Tibial nerve (tissue), 4 donors: ENCODE data around the gene TIGIT. TPM values are rescaled to one million over a fixed set of nuclear protein-coding genes. Genes with fewer than 3 reads are reported as not detected.

Experiments used
- DNase-seq, 2 donors: peaks; one replicate each; pipeline ENCODE4 v3.0.0-alpha.2; 2019; ENCODE audit warnings: low spot score in 2 of 2
- H3K27ac ChIP-seq, 4 donors: fragments of 200-600 bp; sonication (generic) in 3 of 4; one replicate each; pipeline ENCODE4 v1.5.1; 2017 to 2019; ENCODE audit warnings: mild to moderate bottlenecking in 1 of 4
- H3K27me3 ChIP-seq, 2 donors: fragments of 200-600 bp; sonication (generic) in 1 of 2; one replicate each; pipeline versions ENCODE4 v1.5.1 to v1.6.0; 2017 to 2019
- H3K36me3 ChIP-seq, 3 donors: fragments of 200-600 bp; sonication (generic); one replicate each; pipeline ENCODE4 v1.5.1; 2018 to 2019
- H3K4me1 ChIP-seq, 4 donors: fragments of 200-600 bp; sonication (generic) in 3 of 4; one replicate each; pipeline ENCODE4 v1.5.1; 2017 to 2019
- H3K4me3 ChIP-seq, 4 donors: fragments of 200-600 bp; sonication (generic) in 3 of 4; one replicate each; pipeline ENCODE4 v1.5.1; 2017 to 2019; ENCODE audit warnings: mild to moderate bottlenecking in 1 of 4, moderate library complexity in 1 of 4
- H3K9me3 ChIP-seq, 4 donors: fragments of 200-600 bp; sonication (generic) in 3 of 4; one replicate each; pipeline ENCODE4 v1.5.1; 2017 to 2019
- CTCF ChIP-seq, 5 experiments: fragments of 200-600 bp in 3 of 5; fragments of 450-650 bp in 2 of 5; sonication (generic) in 3 of 5; IDR thresholded peaks; one replicate each; pipeline ENCODE4 v1.5.1; 2016 to 2019; ENCODE audit warnings: antibody characterized with exemption in 5 of 5, mild to moderate bottlenecking in 3 of 5, moderate library complexity in 2 of 5
- EP300 ChIP-seq, 2 donors: sonication (generic); formaldehyde crosslinking; IDR thresholded peaks; one replicate each; pipeline ENCODE4 v1.6.1; 2017; ENCODE audit warnings: antibody characterized with exemption in 2 of 2, mild to moderate bottlenecking in 1 of 2
- POLR2A ChIP-seq, 2 donors: fragments of 450-650 bp; IDR thresholded peaks; one replicate each; pipeline ENCODE4 v1.6.1; 2017; ENCODE audit warnings: antibody characterized with exemption in 2 of 2, mild to moderate bottlenecking in 2 of 2, moderate library complexity in 2 of 2
- WGBS, 2 donors: methylation state at CpG; one replicate each; pipeline ENCODE4 v1.1.5; 2018; 5-methylcytosine and 5-hydroxymethylcytosine counted together
- total RNA-seq, 4 donors: library from RNA; depleted of rRNA; stranded (reverse); fragments of >200 nt; gene quantifications; one replicate each; pipeline ENCODE4 v1.1.0, GENCODE V29; 2016

TIGIT gene
- total RNA-seq, 4 donors from 2014 or later: 0.42 to 3.9 (median 0.60) TPM; not detected in 1

GRCh38 chr3:114320246-114320645, 26.4 kb downstream of the TIGIT start:
- H3K4me1 ChIP-seq: peaks cover 0 to 14% (median 0%) of the 10 kb centered on the region in 4 donors
- WGBS, 2 donors: 35 to 42% methylated on average over 1 of the region's 1 CpG

GRCh38 chr3:114323546-114324254, 29.9 kb downstream of the TIGIT start:
- peaks cover 0 to 14% (median 0%) of the 10 kb centered on the region in 4 donors for H3K4me1 ChIP-seq
- H3K4me3 ChIP-seq: no peak overlapping the region
- no peaks in the 10 kb centered on the region for H3K36me3 ChIP-seq
- no peaks in the 10 kb centered on the region for H3K27me3 ChIP-seq
- DNase-seq: no peak
- 95 to 96% methylated on average over 3 of the region's 3 CpGs for WGBS, 2 donors
- H3K9me3 ChIP-seq: no peaks in the 10 kb centered on the region
- TF ChIP-seq CTCF (IDR thresholded peaks at IDR 0.05) (no peak), POLR2A (IDR thresholded peaks at IDR 0.05) (no peak), EP300 (IDR thresholded peaks at IDR 0.05) (no peak)
- no peak overlapping the region for H3K27ac ChIP-seq

More at GRCh38 chr3:114320246-114320645, 26.4 kb downstream of the TIGIT start:
- Histone ChIP-seq H3K4me3 (no peak overlapping the region), H3K27me3 (no peaks in the 10 kb centered on the region), H3K27ac (no peak overlapping the region), H3K36me3 (peaks cover 0 to 12% (median 0%) of the 10 kb centered on the region in 3 donors), H3K9me3 (no peaks in the 10 kb centered on the region)
- no peak for DNase-seq
- TF ChIP-seq POLR2A (IDR thresholded peaks at IDR 0.05) (no peak), EP300 (IDR thresholded peaks at IDR 0.05) (no peak), CTCF (IDR thresholded peaks at IDR 0.05) (no peak)

- Histone ChIP-seq H3K9me3 (no peaks in the 10 kb centered on the region), H3K4me3 (no peak overlapping the region), H3K27me3 (no peaks in the 10 kb centered on the region), H3K36me3 (peaks cover 0 to 20% (median 0%) of the 10 kb centered on the region in 3 donors), H3K4me1 (no peaks in the 10 kb centered on the region), H3K27ac (no peak overlapping the region)
- no peak for DNase-seq
- TF ChIP-seq EP300 (IDR thresholded peaks at IDR 0.05): no peak
- TF ChIP-seq POLR2A (IDR thresholded peaks at IDR 0.05): no peak
- no peak for TF ChIP-seq CTCF (IDR thresholded peaks at IDR 0.05)
- WGBS, 2 donors: 95 to 97% methylated on average over 4 of the region's 4 CpGs
These were observed 33.8 kb downstream of the TIGIT start for GRCh38 chr3:114327665-114328064.

- WGBS, 2 donors: 61 to 69% methylated on average over 3 of the region's 3 CpGs
- Histone ChIP-seq H3K27ac (no peak overlapping the region), H3K4me3 (no peak overlapping the region), H3K9me3 (no peaks in the 10 kb centered on the region), H3K27me3 (no peaks in the 10 kb centered on the region), H3K4me1 (no peaks in the 10 kb centered on the region), H3K36me3 (peaks cover 0 to 22% (median 0%) of the 10 kb centered on the region in 3 donors)
- DNase-seq: no peak
- TF ChIP-seq POLR2A (IDR thresholded peaks at IDR 0.05) (no peak), CTCF (IDR thresholded peaks at IDR 0.05) (no peak), EP300 (IDR thresholded peaks at IDR 0.05) (no peak)
These were observed 34.5 kb downstream of the TIGIT start for GRCh38 chr3:114328345-114328744.

- no peak for TF ChIP-seq CTCF (IDR thresholded peaks at IDR 0.05)
- H3K9me3 ChIP-seq: no peaks in the 10 kb centered on the region
- H3K36me3 ChIP-seq: peaks cover 0 to 22% (median 0%) of the 10 kb centered on the region in 3 donors
- WGBS, 2 donors: 100% methylated on average over 2 of the region's 2 CpGs
- peaks cover 0 to 5% (median 0%) of the 10 kb centered on the region in 4 donors for H3K4me1 ChIP-seq
- H3K27ac ChIP-seq: no peak overlapping the region
- H3K4me3 ChIP-seq: no peak overlapping the region
- no peaks in the 10 kb centered on the region for H3K27me3 ChIP-seq
- no peak for DNase-seq
These were observed 36.0 kb downstream of the TIGIT start for GRCh38 chr3:114329823-114330222.
